ENCODE data around the gene PSMD13. TPM values are rescaled to one million over a fixed set of nuclear protein-coding genes. Genes with fewer than 3 reads are reported as not detected.

The PSMD13 gene
- total and polyA plus RNA-seq, 2 of the 4 experiments (the other 2 are of a cell fraction): 177 to 217 TPM

DNA sequence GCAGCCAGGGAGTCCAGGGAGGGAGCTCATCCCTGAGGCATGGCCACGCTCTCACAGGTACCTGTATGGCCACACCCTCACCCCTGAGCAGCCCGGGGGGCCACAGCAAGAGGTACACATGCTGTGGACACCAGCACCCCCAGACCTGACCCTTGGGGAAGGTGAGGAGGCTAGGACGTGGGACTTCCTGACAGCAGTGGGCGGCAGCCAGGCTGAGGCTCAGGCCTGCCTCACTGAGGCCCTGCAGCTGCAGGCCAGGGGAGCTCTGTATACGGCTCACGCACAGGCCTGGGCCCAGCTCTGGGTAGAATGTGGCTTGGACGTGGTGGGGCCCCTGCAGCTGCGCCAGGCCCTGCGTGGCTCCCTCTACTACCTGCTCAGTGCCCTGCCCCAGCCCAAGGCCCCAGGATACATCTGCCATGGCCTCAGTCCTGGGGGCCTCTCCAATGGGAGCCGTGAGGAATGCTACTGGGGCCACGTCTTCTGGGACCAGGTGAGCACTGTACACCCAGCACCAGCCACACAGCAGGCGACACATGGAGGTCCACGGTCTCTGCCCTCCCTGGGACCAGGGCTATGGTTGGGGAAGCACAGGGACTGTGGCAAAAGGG, 54.0 kb downstream of the PSMD13 start:
- Histone ChIP-seq H3K56ac (ENCODE audit: extremely low read depth, insufficient read depth, low read length) (no peak overlapping the region), H2AK9ac (replicated peaks; ENCODE audit: low read depth, low read length, poor library complexity) (peak overlapping the region; percentile 65), H4K8ac (ENCODE audit: low read depth in 2 of 2, low read length in 2 of 2) (no peak overlapping the region), H3K27me3 (ENCODE audit: control insufficient read depth, insufficient read depth, low read length) (peaks cover 15% of the 10 kb centered on the region; the same call in 1 of the 2 replicates), H2BK15ac (ENCODE audit: low read depth, low read length) (no peak overlapping the region), H3K9me1 (ENCODE audit: insufficient read depth, low read length) (no peaks in the 10 kb centered on the region), H2AK5ac (ENCODE audit: low read depth, low read length) (no peak overlapping the region), H4K5ac (ENCODE audit: low read depth, low read length) (no peak overlapping the region), H3K4me2 (ENCODE audit: low read depth, low read length) (no peak overlapping the region), H3K27ac (ENCODE audit: insufficient read depth, low read length) (no peak overlapping the region), H3K36me3 (ENCODE audit: control insufficient read depth, insufficient read depth, low read length) (peaks cover 19% of the 10 kb centered on the region), H3K14ac (replicated peaks; ENCODE audit: low read depth, low read length) (no peak overlapping the region), H3K9me3 (ENCODE audit: control insufficient read depth, insufficient read depth, low read length) (no peaks in the 10 kb centered on the region), H2BK5ac (ENCODE audit: low read depth, low read length, poor library complexity, severe bottlenecking) (no peak overlapping the region), H3K79me1 (ENCODE audit: low read depth in 1 of 2, low read length in 2 of 2) (peaks cover 0 to 7% of the 10 kb centered on the region in 2 experiments; a peak in 3 of 4 replicates), H4K91ac (ENCODE audit: insufficient read depth, low read depth, low read length) (no peak overlapping the region), H3K23ac (ENCODE audit: low read depth, low read length) (no peak overlapping the region), H2BK20ac (ENCODE audit: low read depth, low read length) (no peak overlapping the region), H3K9ac (ENCODE audit: low read depth, low read length) (no peak overlapping the region), H3K4ac (ENCODE audit: low read depth, low read length) (no peak overlapping the region), H2AFZ (replicated peaks; ENCODE audit: low read length, poor library complexity) (no peak overlapping the region), H3K4me3 (ENCODE audit: insufficient read depth, low read depth, low read length) (no peak overlapping the region), H4K20me1 (ENCODE audit: insufficient read depth, low read length) (no peaks in the 10 kb centered on the region), H2BK120ac (ENCODE audit: low read depth, low read length) (no peak overlapping the region), H3K18ac (ENCODE audit: low read depth, low read length) (no peak overlapping the region), H3K4me1 (ENCODE audit: control insufficient read depth, insufficient read depth, low read length) (peaks cover 4% of the 10 kb centered on the region; the same call in 1 of the 2 replicates)
- ChIA-PET CTCF (no interaction called here), POLR2A (ENCODE audit: unreplicated experiment) (no interaction called here)
- intact Hi-C loops (cut with micrococcal nuclease): no loop called here
- no CpG with 5 or more reads among the region's 13 CpGs for WGBS, 2 experiments (ENCODE audit: extremely low coverage in 2 of 2, insufficient read length in 1 of 2)
- ATAC-seq (ENCODE audit: low read depth) (no peak), DNase-seq (no peak)
- TF ChIP-seq MAFK (IDR thresholded peaks at IDR 0.05; ENCODE audit: low read depth, low read length) (no peak), RCOR1 (IDR thresholded peaks at IDR 0.05; ENCODE audit: insufficient replicate concordance, low read length) (no peak), RAD21 (IDR thresholded peaks at IDR 0.05; ENCODE audit: low read length) (no peak), MXI1 (IDR thresholded peaks at IDR 0.05; ENCODE audit: borderline replicate concordance, low read depth, low read length) (no peak), NFE2L2 (IDR thresholded peaks at IDR 0.05; ENCODE audit: low read depth, low read length) (no peak), MAZ (IDR thresholded peaks at IDR 0.05; ENCODE audit: borderline replicate concordance, low read depth, low read length) (no peak), RFX5 (IDR thresholded peaks at IDR 0.05; ENCODE audit: low read depth, low read length) (no peak), SMC3 (IDR thresholded peaks at IDR 0.05; ENCODE audit: low read depth, low read length) (no peak), POLR2A (IDR thresholded peaks at IDR 0.05; ENCODE audit: low read depth, low read length) (no peak), FOS (IDR thresholded peaks at IDR 0.05; ENCODE audit: low read depth, low read length) (no peak), CEBPB (IDR thresholded peaks at IDR 0.05; ENCODE audit: low read depth, low read length) (no peak), BHLHE40 (IDR thresholded peaks at IDR 0.05; ENCODE audit: low read depth, low read length) (no peak)
- TF ChIP-seq, protein P1, sequence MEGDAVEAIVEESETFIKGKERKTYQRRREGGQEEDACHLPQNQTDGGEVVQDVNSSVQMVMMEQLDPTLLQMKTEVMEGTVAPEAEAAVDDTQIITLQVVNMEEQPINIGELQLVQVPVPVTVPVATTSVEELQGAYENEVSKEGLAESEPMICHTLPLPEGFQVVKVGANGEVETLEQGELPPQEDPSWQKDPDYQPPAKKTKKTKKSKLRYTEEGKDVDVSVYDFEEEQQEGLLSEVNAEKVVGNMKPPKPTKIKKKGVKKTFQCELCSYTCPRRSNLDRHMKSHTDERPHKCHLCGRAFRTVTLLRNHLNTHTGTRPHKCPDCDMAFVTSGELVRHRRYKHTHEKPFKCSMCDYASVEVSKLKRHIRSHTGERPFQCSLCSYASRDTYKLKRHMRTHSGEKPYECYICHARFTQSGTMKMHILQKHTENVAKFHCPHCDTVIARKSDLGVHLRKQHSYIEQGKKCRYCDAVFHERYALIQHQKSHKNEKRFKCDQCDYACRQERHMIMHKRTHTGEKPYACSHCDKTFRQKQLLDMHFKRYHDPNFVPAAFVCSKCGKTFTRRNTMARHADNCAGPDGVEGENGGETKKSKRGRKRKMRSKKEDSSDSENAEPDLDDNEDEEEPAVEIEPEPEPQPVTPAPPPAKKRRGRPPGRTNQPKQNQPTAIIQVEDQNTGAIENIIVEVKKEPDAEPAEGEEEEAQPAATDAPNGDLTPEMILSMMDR (conservative IDR thresholded peaks at IDR 0.05; ENCODE audit: low read depth, low read length): no peak
- TF ChIP-seq, protein P2, sequence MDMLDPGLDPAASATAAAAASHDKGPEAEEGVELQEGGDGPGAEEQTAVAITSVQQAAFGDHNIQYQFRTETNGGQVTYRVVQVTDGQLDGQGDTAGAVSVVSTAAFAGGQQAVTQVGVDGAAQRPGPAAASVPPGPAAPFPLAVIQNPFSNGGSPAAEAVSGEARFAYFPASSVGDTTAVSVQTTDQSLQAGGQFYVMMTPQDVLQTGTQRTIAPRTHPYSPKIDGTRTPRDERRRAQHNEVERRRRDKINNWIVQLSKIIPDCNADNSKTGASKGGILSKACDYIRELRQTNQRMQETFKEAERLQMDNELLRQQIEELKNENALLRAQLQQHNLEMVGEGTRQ (IDR thresholded peaks at IDR 0.05; ENCODE audit: low read depth, low read length): no peak
- in situ Hi-C loops (cut with MboI; ENCODE audit: low sequenced_read_pairs): no loop called here
- no TSS peak for BruUV-seq (replicated peaks)
- dilution Hi-C loops (cut with HindIII; ENCODE audit: low sequenced_read_pairs, unreplicated experiment): no loop called here
